ENCODE results near the gene CNTNAP2.

CNTNAP2 gene

DNA sequence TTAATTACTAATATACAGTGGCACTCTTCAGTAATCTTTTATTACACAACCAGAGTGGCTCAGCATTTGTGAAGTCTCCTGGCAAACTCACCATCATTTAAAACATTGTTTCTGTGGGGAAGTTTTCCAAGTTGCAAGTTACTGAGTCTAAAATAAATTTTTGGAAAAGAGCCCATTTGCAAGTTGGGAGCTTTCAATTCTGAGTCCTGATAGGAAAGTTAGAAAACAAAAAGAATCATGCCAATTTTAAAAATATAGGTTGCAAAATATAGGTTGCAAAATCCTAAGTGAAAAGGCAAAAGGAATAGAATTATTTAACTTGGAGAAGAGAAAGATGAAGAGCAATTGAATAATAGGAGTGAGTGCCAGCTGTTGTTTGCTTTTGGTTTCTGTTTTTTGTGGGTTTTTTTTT lies 2095.1 kb downstream of the CNTNAP2 start:
- no peak for DNase-seq (ENCODE audit: low read depth)

GRCh38 chr7:148212731-148213130 lies 2096.1 kb downstream of the CNTNAP2 start:
- DNase-seq (ENCODE audit: low read depth), result no peak

- DNase-seq (ENCODE audit: low read depth), result no peak
These were observed 2097.5 kb downstream of the CNTNAP2 start for GRCh38 chr7:148214101-148214500.

DNA sequence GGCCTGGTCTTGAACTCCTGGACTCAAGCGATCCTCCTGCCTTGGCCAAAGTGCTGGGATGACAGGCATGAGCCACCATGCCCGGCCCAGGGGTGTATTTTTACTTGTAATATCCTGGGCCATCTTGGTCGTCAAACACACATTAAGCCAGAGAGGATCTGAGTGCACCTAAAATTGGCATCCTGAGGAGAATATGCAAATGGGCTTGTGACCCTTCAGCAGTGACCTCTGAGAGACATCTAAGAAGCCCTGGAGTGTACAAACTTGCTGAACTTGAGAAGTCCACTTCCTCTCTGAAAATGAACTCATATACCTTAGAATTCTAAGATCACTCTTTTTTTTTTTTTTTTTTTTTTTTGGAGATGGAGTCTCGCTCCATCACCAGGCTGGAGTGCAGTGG lies 2102.0 kb downstream of the CNTNAP2 start:
- DNase-seq (ENCODE audit: low read depth), result no peak

GRCh38 chr7:148222721-148223120 lies 2106.1 kb downstream of the CNTNAP2 start:
- no peak for DNase-seq (ENCODE audit: low read depth)

DNA sequence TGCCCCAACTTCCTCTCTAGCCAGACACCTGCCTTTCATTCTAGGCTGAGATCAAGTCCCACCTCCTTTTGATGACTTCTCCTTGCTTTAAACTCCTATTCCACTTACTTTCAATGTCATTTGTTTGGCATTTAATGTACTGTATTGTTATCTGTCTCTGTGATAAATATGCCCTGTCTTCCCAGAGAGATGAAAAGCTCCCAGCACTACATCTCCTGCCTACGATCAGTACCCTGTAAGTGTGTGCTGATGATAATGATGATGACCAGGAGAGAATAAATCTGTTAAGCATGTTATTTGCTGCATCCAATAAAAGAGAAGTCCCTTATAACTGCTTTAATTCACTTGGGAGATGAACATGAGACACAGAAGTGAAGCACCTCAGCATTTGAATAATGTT lies 2106.6 kb downstream of the CNTNAP2 start:
- no peak for DNase-seq (ENCODE audit: low read depth)

GRCh38 chr7:148223738-148224137 lies 2107.1 kb downstream of the CNTNAP2 start:
- DNase-seq (ENCODE audit: low read depth), result no peak

DNA sequence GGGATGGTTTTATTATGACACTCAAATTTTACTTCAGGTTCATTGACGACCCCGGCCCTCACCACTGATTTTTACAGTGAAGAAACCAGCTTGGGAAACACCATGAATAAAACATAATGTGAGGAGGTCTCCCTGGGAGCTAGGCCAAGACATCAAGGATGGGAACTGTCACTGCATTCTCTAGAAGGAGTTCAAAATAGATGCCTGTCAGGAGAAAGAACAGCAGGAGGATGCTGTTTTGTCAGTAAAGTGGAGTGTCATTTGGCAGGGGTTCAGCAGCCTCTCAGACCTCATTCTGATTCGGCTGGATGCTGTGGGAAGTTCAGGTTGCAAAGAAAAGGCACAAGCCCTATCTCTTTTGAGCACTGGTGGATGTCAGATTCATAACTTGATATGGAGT lies 2113.7 kb downstream of the CNTNAP2 start:
- DNase-seq (ENCODE audit: low read depth), result no peak

- no peak for DNase-seq (ENCODE audit: low read depth)
These were observed 2114.3 kb downstream of the CNTNAP2 start for GRCh38 chr7:148230883-148231282.

DNA sequence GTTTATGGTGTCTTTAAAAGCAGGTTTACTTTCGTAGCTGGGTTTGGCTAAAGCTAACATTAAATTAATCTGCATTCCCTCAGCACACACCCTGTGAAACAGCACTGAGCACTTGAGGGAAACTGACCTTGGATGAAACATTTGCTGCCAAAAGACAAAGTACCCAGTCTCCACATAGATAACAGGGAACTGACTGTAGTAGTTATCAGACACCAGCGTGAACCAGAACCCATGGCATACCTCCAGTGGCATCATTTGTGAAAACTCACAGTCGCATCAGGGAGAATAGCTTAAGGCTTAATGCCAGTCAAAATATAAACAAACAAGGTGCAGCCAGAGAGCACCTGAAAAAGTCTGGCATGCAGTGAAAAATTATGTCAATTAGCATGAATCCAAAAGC lies 2116.2 kb downstream of the CNTNAP2 start:
- no peak for DNase-seq (ENCODE audit: low read depth)

- DNase-seq (ENCODE audit: low read depth), result no peak
These were observed 2118.1 kb downstream of the CNTNAP2 start for GRCh38 chr7:148234715-148235114.

- no peak for DNase-seq (ENCODE audit: low read depth)
These were observed 2122.2 kb downstream of the CNTNAP2 start for GRCh38 chr7:148238761-148239325.

- DNase-seq (ENCODE audit: low read depth), result no peak
These were observed 2125.2 kb downstream of the CNTNAP2 start for GRCh38 chr7:148241700-148242293.

GRCh38 chr7:148242294-148242821 lies 2125.8 kb downstream of the CNTNAP2 start:
- peak; percentile 10 for DNase-seq (ENCODE audit: low read depth)

DNA sequence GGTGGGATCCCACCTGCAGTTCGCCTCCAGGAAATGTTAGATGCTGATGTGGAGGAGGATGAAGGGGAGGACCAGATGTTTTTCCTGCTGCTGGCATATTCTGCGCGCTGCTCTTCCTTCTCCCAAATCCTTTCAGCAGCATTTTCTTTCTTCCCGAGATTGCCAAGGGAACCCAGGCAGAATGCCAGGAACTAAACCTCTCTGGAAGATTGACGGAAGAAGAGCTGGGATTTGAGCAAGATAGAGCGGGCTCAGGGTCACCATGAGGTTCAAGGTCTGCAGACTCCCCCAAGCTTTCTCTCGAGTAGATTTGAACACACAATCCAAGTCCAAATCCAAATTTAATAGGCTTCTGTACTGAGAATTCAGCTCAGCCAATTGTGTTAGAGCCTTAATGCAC lies 2128.8 kb downstream of the CNTNAP2 start:
- DNase-seq (ENCODE audit: low read depth), result no peak

GRCh38 chr7:148253629-148254028 lies 2137.0 kb downstream of the CNTNAP2 start:
- no peak for DNase-seq (ENCODE audit: low read depth)

DNA sequence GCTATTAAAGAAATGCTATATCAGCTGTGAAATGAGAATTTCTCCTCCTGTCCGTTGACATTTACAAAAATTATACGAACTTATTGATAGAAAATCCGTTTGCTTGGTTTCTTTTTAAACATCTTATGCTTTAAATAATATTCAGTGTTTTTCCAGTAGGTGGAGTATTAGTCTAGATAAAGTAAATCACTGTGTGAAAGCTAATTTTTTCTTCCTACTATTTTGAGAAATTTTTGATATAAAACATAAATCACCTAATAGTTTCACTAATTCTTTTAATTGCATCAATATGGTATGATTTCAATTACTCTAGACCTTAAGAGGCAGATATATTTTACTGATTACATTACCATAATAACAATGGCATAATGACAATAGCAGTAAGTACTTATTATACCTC lies 2138.7 kb downstream of the CNTNAP2 start:
- DNase-seq (ENCODE audit: low read depth), result no peak

GRCh38 chr7:148256433-148256832 lies 2139.8 kb downstream of the CNTNAP2 start:
- DNase-seq (ENCODE audit: low read depth), result no peak

DNA sequence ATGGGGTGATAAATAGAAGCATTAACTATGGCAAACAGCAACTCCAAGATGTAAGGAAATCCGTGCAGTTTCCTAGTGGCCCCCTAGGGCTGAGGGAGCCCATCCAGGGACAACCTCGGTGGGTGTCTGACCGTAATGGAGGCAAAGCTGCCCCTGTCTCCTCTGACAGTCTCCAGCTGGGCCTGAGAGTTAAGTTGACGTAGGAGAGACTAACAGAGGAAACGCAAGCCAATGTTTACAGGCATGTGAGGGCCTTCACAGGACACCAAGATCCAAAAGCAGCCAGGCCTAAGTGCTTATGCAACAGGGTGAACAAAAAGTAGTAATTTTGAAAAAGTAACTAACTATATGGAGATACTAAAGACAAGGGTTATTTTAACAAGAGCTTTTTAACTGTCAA lies 2144.0 kb downstream of the CNTNAP2 start:
- DNase-seq (ENCODE audit: low read depth), result no peak

GRCh38 chr7:148261523-148261922 lies 2144.9 kb downstream of the CNTNAP2 start:
- no peak for DNase-seq (ENCODE audit: low read depth)

- no peak for DNase-seq (ENCODE audit: low read depth)
These were observed 2145.5 kb downstream of the CNTNAP2 start for GRCh38 chr7:148261996-148262688.

DNA sequence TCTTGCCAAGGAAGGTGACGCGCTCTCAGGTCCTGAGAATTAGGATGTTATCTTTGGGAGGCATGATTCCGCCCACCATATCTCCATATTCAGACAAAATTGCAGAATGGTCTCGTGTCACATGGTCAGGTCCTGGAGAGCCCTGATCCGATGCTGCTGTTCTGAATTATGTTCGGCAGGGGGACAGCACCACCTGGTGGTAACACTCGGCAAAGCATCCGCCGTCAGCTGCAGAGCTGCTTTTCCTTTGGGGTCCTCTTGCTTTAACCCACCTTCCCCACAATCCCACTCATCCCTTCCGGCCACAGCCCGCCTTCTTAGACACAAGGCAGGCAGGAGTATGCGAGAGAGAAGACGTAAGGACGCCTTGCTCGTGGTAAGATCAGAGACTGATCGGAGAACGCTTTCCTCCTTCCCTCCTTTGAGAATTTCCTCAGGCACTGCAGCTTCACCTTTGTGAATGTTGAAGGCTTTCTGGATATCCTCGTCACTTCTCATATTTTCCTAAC lies 2146.2 kb downstream of the CNTNAP2 start:
- peak; percentile 23 for DNase-seq (ENCODE audit: low read depth)

DNA sequence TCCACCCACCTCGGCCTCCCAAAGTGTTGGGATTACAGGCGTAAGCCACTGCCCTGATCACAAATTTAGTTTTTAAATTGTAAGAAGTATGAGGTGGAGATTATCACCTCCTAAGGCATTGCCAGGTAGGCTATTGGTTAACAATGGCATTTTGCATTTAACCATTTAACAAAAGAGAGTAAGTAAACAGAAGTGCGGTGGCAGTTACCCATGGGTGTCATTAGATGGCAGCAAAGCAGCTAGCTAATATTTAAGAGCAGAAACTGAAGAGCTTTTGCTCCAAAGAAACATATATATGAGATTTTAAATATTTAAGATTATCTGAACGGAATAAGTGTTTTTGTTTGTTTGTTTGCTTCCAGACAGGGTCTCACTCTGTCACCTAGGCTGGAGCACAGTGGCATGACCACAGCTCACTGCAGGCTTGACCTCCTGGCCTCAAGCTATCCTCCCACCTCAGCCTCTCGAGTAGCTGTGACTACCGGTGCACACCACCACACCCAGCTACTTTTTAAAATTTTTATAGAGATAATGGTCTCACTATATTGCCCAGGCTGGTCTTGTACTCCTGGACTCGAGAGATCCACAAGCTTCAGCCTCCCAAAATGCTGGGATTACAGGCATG lies 2148.4 kb downstream of the CNTNAP2 start:
- DNase-seq (ENCODE audit: low read depth), result peak; percentile 15

Measured in EH (cell line).